Measurements from ENCODE around the gene KCNG2.

The KCNG2 gene

DNA sequence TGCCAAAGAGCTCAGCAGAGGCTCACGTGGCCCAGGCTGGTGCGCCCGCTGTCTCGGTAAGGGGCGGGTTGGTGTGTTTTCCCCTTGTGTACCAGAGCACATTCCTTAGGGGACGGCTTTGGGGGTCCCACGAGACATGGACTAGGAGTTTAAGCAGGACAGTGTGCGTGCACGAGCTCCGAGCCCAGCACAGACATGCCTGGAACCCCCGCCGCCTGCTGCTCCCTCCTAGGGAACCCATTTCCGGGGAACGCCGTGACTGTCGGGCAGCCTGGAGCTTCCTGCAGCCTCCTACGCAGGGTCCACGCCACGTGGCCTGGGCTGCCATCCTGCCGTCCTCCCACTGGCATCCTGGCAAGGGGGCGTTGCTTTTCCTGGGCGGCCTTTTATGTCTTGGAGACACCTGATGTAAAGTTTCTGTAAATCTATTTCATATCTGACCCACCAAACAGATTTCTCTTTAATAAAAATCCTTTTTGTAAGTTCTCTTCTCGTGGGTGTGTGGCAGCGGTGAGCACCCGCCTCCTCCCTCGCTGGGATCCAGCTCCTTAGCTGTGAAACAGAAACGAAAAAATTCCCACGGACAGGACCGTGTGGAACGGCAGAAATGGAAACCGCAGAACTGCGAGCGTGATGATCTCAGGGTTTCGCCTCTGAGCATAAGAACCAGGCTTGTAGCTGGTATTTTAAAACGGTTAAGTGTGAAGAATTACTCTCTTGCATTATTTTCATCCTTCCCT is 43.5 kb upstream of the KCNG2 start:
- H3K36me3 ChIP-seq = peaks cover 36 to 57% (median 45%) of the 10 kb centered on the region in 11 experiments
- H3K4me3 ChIP-seq = no peak overlapping the region
- peaks cover 26 to 62% (median 45%) of the 10 kb centered on the region in 11 experiments; a peak in 20 of 22 replicates for H4K20me1 ChIP-seq
- H3K9me3 ChIP-seq (replicated peaks in 1 of 11) = peaks cover 0 to 12% (median 0%) of the 10 kb centered on the region in 11 experiments; a peak in 6 of 22 replicates
- H3K4me2 ChIP-seq = no peak overlapping the region
- H3K27me3 ChIP-seq = no peaks in the 10 kb centered on the region
- H3K4me1 ChIP-seq = peaks cover 0 to 4% (median 0%) of the 10 kb centered on the region in 10 experiments; a peak in 2 of 20 replicates
- no peak overlapping the region for H3K27ac ChIP-seq
- no peak for TF ChIP-seq Cebpa-rat (IDR thresholded peaks at IDR 0.05)
- no peak overlapping the region for H3K9ac ChIP-seq

DNA sequence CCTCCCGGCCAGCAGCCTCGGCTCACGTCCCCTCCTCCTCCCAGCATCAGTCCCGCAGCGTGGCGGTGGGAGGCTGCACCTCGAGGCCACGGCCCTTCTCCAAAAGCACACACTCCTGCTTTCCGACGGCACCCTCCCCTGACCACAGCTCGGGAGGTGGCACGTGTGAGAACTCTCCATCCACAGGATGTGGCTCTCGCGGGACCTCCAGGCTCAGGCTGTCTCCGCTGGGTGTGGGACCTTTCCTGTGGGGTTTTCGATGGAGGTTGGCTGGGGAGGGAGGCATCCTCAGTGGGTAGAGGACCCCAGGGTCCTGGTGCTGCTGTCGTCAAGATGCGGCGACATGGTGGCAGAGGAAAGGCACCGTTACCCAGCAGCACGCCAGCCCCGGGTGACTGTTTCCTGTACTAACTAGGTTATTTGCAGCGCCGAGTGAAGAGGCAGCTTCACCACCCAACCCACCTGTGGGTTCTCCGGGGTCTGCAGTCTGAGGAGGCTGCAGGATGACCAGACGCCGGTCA is 42.8 kb upstream of the KCNG2 start:
- Histone ChIP-seq H4K20me1 (peaks cover 19 to 55% (median 38%) of the 10 kb centered on the region in 11 experiments; a peak in 20 of 22 replicates), H3K27ac (no peak overlapping the region), H3K9ac (no peak overlapping the region), H3K4me3 (no peak overlapping the region), H3K27me3 (no peaks in the 10 kb centered on the region), H3K9me3 (replicated peaks in 1 of 11) (peaks cover 0 to 19% (median 6%) of the 10 kb centered on the region in 11 experiments; a peak in 8 of 22 replicates), H3K4me1 (peaks cover 0 to 4% (median 0%) of the 10 kb centered on the region in 10 experiments; a peak in 2 of 20 replicates), H3K36me3 (peaks cover 35 to 50% (median 38%) of the 10 kb centered on the region in 11 experiments), H3K4me2 (no peak overlapping the region)
- no peak for TF ChIP-seq Cebpa-rat (IDR thresholded peaks at IDR 0.05)

DNA sequence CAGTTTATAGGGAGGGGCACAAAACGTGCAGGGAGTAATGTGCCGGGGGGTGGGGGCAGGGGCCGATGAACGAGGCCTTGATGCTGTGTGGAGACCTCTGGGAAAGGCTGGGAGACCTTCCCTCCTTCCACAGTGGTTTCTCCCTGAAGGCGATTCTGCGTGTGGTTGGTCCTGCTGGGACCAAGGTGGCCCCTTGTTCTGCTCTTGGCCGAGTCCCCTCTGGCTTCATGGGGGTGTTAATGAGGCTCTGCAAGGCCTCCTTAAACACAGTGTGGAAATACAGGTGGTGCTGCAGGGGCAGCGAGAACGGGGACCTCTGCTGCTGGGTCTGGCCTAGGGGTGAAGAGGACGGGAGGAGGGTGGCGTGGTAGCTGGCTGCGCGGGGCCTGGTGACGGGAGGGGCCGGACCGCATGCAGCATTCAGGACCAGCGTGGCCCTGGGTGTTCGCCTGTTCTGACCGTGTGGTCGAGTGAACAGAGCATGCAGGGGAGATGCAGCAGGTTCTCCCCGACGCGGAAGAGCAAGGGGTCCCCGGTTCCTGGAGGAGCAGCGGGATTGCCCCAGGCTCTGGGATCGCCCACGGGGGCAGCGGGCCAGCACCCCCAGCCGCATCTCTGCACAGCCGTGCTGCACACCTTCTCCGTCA is 42.1 kb upstream of the KCNG2 start:
- peaks cover 0 to 4% (median 0%) of the 10 kb centered on the region in 10 experiments; a peak in 1 of 20 replicates for H3K4me1 ChIP-seq
- H4K20me1 ChIP-seq = peaks cover 16 to 48% (median 31%) of the 10 kb centered on the region in 11 experiments; a peak in 20 of 22 replicates
- no peak for TF ChIP-seq Cebpa-rat (IDR thresholded peaks at IDR 0.05)
- no peak overlapping the region for H3K9ac ChIP-seq
- H3K27me3 ChIP-seq = no peaks in the 10 kb centered on the region
- peaks cover 31 to 45% (median 35%) of the 10 kb centered on the region in 11 experiments for H3K36me3 ChIP-seq
- H3K9me3 ChIP-seq (replicated peaks in 1 of 11) = peaks cover 0 to 20% (median 6%) of the 10 kb centered on the region in 11 experiments; a peak in 8 of 22 replicates
- H3K4me3 ChIP-seq = no peak overlapping the region
- H3K27ac ChIP-seq = no peak overlapping the region
- H3K4me2 ChIP-seq = no peak overlapping the region

DNA sequence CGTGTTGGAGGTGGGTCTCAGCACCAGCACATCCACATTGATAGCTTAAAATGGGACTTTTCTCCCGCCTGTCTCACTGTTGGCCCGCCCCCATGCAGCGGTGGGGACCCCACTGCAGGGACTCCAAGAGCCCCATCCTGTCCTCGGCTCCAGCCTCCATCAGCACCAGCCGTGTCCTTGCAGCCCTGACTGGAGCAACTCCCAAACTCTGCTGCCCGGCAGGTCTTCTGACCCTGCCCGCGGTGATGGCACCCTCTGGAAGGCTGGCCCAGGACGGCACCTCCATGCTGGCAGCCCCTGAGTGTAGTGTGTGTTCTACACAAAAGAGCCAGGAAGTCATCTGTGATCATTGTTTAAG is 41.6 kb upstream of the KCNG2 start:
- Histone ChIP-seq H3K4me1 (peaks cover 0 to 8% (median 0%) of the 10 kb centered on the region in 10 experiments; a peak in 1 of 20 replicates), H3K27me3 (no peaks in the 10 kb centered on the region), H3K9ac (no peak overlapping the region), H3K36me3 (peaks cover 31 to 45% (median 35%) of the 10 kb centered on the region in 11 experiments), H3K9me3 (replicated peaks in 1 of 11) (peaks cover 0 to 20% (median 6%) of the 10 kb centered on the region in 11 experiments; a peak in 8 of 22 replicates), H3K4me3 (no peak overlapping the region), H3K4me2 (no peak overlapping the region), H3K27ac (no peak overlapping the region), H4K20me1 (peaks cover 16 to 46% (median 31%) of the 10 kb centered on the region in 11 experiments; a peak in 20 of 22 replicates)
- no peak for TF ChIP-seq Cebpa-rat (IDR thresholded peaks at IDR 0.05)

DNA sequence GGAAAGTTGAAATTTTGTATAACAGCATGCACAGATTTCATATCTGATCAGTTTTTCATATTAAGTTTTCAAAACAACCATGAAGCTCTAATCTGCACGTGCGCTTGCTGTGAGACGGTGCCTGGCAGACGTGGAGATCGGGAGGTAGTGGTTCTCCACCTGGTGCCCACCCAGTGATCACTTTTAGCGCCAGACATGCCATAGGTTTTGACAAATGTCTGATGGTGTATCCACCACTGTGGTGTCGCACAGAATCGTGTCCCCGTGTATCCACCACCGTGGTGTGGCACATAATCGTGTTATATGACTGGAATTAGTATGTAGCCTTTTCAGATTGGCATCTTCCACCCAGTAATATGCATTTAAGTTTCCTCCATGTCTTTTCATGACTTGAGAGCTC is 40.9 kb upstream of the KCNG2 start:
- Histone ChIP-seq H3K27ac (no peak overlapping the region), H3K27me3 (no peaks in the 10 kb centered on the region), H3K4me1 (0 out of 20 replicates have a peak, but pooled peaks cover 0 to 4% (median 0%) of the 10 kb centered on the region in 10 experiments), H3K9me3 (replicated peaks in 1 of 11) (peaks cover 0 to 20% (median 6%) of the 10 kb centered on the region in 11 experiments; a peak in 8 of 22 replicates), H3K36me3 (peaks cover 31 to 41% (median 35%) of the 10 kb centered on the region in 11 experiments), H3K4me3 (no peak overlapping the region), H4K20me1 (peaks cover 10 to 39% (median 25%) of the 10 kb centered on the region in 11 experiments; a peak in 20 of 22 replicates), H3K4me2 (no peak overlapping the region), H3K9ac (no peak overlapping the region)
- TF ChIP-seq Cebpa-rat (IDR thresholded peaks at IDR 0.05) = no peak

DNA sequence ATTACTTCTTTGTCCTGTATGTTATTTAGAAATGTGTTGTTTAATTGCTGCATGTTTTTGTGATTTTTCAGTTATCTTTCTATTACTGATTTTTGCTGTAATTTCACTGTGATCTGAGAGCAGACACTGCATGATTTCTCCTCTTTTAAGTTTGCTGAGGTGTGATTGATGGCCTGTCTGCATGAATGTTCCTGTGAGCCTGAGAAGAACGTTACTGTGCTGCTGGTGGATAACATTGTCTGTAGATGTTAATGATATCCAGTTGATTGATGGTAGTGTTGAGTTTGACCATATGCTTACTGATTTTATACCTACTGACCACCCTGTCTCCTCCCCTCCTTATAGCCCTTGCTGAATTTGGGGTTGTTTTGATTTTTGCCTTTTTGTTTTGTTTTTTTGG is 37.4 kb upstream of the KCNG2 start:
- Histone ChIP-seq H3K9ac (no peak overlapping the region), H3K27me3 (no peaks in the 10 kb centered on the region), H3K9me3 (replicated peaks in 1 of 11) (peaks cover 0 to 20% (median 6%) of the 10 kb centered on the region in 11 experiments; a peak in 8 of 22 replicates), H3K27ac (no peak overlapping the region), H3K4me2 (no peak overlapping the region), H3K4me1 (0 out of 20 replicates have a peak, but pooled peaks cover 0 to 4% (median 0%) of the 10 kb centered on the region in 10 experiments), H3K36me3 (peaks cover 8 to 17% (median 10%) of the 10 kb centered on the region in 11 experiments; a peak in 21 of 22 replicates), H4K20me1 (peaks cover 0 to 8% (median 5%) of the 10 kb centered on the region in 11 experiments; a peak in 5 of 22 replicates), H3K4me3 (no peak overlapping the region)
- TF ChIP-seq Cebpa-rat (IDR thresholded peaks at IDR 0.05) = no peak

DNA sequence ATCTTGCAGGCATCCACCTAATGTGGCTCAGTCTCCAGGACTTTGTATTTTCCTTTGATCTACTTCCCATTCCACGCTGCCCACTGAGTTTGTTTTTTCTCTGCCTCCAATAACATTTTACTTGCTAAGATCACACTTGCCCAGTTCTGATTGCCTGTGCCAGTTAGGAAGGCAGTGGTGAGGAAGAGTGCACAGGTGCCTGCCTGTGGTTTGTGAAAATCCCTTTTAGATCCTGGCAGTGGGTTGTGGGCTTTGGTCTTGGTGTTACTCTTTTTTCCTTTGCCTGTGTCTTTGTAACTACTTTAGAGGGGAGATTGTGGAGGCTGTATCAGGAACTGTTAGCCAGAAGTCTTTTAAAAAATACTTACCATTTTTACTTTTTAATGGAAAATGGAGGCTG is 36.9 kb upstream of the KCNG2 start:
- Histone ChIP-seq H3K9ac (no peak overlapping the region), H3K4me3 (no peak overlapping the region), H4K20me1 (peaks cover 0 to 4% (median under 1%) of the 10 kb centered on the region in 11 experiments; a peak in 5 of 22 replicates), H3K4me2 (no peak overlapping the region), H3K36me3 (peaks cover 4 to 11% (median 5%) of the 10 kb centered on the region in 11 experiments; a peak in 20 of 22 replicates), H3K9me3 (replicated peaks in 1 of 11) (peaks cover 0 to 20% (median 6%) of the 10 kb centered on the region in 11 experiments; a peak in 8 of 22 replicates), H3K27me3 (no peaks in the 10 kb centered on the region), H3K27ac (no peak overlapping the region), H3K4me1 (0 out of 20 replicates have a peak, but pooled peaks cover 0 to 4% (median 0%) of the 10 kb centered on the region in 10 experiments)
- no peak for TF ChIP-seq Cebpa-rat (IDR thresholded peaks at IDR 0.05)

DNA sequence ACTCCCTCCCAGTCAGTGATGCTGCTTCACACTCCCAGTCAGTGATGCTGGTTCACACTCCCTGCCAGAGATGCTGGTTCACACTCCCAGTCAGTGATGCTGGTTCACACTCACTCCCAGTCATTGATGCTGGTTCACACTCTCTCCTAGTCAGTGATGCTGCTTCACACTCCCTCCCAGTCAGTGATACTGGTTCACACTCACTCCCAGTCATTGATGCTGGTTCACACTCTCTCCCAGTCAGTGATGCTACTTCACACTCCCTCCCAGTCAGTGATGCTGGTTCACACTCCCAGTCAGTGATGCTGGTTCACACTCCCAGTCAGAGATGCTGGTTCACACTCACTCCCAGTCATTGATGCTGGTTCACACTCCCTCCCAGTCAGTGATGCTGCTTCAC is 34.3 kb upstream of the KCNG2 start:
- H3K27ac ChIP-seq = no peak overlapping the region

More for the DNA sequence above, 34.3 kb upstream of the KCNG2 start:
- H3K4me1 ChIP-seq = 0 out of 20 replicates have a peak, but pooled peaks cover 0 to 4% (median 0%) of the 10 kb centered on the region in 10 experiments
- H3K27me3 ChIP-seq = no peaks in the 10 kb centered on the region
- no peaks in the 10 kb centered on the region; a peak in 1 of 22 replicates for H3K36me3 ChIP-seq
- no peak overlapping the region for H3K4me2 ChIP-seq
- H3K4me3 ChIP-seq = no peak overlapping the region
- no peaks in the 10 kb centered on the region for H4K20me1 ChIP-seq
- TF ChIP-seq Cebpa-rat (IDR thresholded peaks at IDR 0.05) = no peak
- peaks cover 16 to 37% (median 21%) of the 10 kb centered on the region in 11 experiments for H3K9me3 ChIP-seq (replicated peaks in 1 of 11)
- H3K9ac ChIP-seq = no peak overlapping the region
